ENCODE measurements around the gene ADRA1B. TPM values are rescaled to one million over a fixed set of nuclear protein-coding genes. Genes with fewer than 3 reads are reported as not detected.

ADRA1B gene
- total RNA-seq, 1 experiment from 2014 or later, result 8.3 TPM

GRCh38 chr5:159953609-159954008 is 37.3 kb downstream of the ADRA1B start:
- no TSS peak for BruUV-seq (replicated peaks)
- ATAC-seq, result no peak
- intact Hi-C loops (cut with micrococcal nuclease; ENCODE audit: unreplicated experiment) (no loop called here), in situ Hi-C loops (cut with HindIII; ENCODE audit: low pct_unique_long_range_greater_than_20kb, low sequenced_read_pairs) (no loop called here)
- Histone ChIP-seq H3K9me3 (ENCODE audit: control insufficient read depth, insufficient read depth, low read depth, low read length) (no peaks in the 10 kb centered on the region), H3K27me3 (ENCODE audit: control insufficient read depth, insufficient read depth, low read length) (no peaks in the 10 kb centered on the region), H3K36me3 (ENCODE audit: control insufficient read depth, insufficient read depth, low read length) (no peaks in the 10 kb centered on the region), H3K4me3 (ENCODE audit: low read depth in 2 of 2, low read length in 2 of 2) (no peak overlapping the region), H3K4me1 (ENCODE audit: control insufficient read depth, insufficient read depth, low read length) (no peaks in the 10 kb centered on the region), H3K27ac (ENCODE audit: low read length) (no peak overlapping the region)
- no peak for DNase-seq (ENCODE audit: low read depth, low spot score)
- ChIA-PET POLR2A (no interaction called here), CTCF (interaction anchor here (1.1 kb wide), 1 partner anchor 12 kb away, joined by 3 read pairs; no protein-coding TSS in a partner anchor)
- TF ChIP-seq SIN3A (IDR thresholded peaks at IDR 0.05; ENCODE audit: borderline replicate concordance, insufficient read depth, low read depth, low read length) (no peak), TCF7L2 (IDR thresholded peaks at IDR 0.05; ENCODE audit: low read depth, low read length) (no peak), POLR2AphosphoS5 (IDR thresholded peaks at IDR 0.05; ENCODE audit: low read depth, low read length) (no peak)
- TF ChIP-seq, protein P1, sequence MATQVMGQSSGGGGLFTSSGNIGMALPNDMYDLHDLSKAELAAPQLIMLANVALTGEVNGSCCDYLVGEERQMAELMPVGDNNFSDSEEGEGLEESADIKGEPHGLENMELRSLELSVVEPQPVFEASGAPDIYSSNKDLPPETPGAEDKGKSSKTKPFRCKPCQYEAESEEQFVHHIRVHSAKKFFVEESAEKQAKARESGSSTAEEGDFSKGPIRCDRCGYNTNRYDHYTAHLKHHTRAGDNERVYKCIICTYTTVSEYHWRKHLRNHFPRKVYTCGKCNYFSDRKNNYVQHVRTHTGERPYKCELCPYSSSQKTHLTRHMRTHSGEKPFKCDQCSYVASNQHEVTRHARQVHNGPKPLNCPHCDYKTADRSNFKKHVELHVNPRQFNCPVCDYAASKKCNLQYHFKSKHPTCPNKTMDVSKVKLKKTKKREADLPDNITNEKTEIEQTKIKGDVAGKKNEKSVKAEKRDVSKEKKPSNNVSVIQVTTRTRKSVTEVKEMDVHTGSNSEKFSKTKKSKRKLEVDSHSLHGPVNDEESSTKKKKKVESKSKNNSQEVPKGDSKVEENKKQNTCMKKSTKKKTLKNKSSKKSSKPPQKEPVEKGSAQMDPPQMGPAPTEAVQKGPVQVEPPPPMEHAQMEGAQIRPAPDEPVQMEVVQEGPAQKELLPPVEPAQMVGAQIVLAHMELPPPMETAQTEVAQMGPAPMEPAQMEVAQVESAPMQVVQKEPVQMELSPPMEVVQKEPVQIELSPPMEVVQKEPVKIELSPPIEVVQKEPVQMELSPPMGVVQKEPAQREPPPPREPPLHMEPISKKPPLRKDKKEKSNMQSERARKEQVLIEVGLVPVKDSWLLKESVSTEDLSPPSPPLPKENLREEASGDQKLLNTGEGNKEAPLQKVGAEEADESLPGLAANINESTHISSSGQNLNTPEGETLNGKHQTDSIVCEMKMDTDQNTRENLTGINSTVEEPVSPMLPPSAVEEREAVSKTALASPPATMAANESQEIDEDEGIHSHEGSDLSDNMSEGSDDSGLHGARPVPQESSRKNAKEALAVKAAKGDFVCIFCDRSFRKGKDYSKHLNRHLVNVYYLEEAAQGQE (IDR thresholded peaks at IDR 0.05; ENCODE audit: insufficient read depth in 1 of 2, low read depth in 2 of 2, low read length in 1 of 2), result no peak
- TF ChIP-seq, protein P2, sequence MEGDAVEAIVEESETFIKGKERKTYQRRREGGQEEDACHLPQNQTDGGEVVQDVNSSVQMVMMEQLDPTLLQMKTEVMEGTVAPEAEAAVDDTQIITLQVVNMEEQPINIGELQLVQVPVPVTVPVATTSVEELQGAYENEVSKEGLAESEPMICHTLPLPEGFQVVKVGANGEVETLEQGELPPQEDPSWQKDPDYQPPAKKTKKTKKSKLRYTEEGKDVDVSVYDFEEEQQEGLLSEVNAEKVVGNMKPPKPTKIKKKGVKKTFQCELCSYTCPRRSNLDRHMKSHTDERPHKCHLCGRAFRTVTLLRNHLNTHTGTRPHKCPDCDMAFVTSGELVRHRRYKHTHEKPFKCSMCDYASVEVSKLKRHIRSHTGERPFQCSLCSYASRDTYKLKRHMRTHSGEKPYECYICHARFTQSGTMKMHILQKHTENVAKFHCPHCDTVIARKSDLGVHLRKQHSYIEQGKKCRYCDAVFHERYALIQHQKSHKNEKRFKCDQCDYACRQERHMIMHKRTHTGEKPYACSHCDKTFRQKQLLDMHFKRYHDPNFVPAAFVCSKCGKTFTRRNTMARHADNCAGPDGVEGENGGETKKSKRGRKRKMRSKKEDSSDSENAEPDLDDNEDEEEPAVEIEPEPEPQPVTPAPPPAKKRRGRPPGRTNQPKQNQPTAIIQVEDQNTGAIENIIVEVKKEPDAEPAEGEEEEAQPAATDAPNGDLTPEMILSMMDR (IDR thresholded peaks at IDR 0.05), result no peak

GRCh38 chr5:159955056-159955624 is 38.9 kb downstream of the ADRA1B start:
- Histone ChIP-seq H3K4me3 (ENCODE audit: low read depth in 2 of 2, low read length in 2 of 2) (no peak overlapping the region), H3K36me3 (ENCODE audit: control insufficient read depth, insufficient read depth, low read length) (no peaks in the 10 kb centered on the region), H3K27me3 (ENCODE audit: control insufficient read depth, insufficient read depth, low read length) (no peaks in the 10 kb centered on the region), H3K4me1 (ENCODE audit: control insufficient read depth, insufficient read depth, low read length) (no peaks in the 10 kb centered on the region), H3K9me3 (ENCODE audit: control insufficient read depth, insufficient read depth, low read depth, low read length) (no peaks in the 10 kb centered on the region), H3K27ac (ENCODE audit: low read length) (no peak overlapping the region)
- DNase-seq (ENCODE audit: low read depth, low spot score) (no peak), ATAC-seq (no peak)
- BruUV-seq (replicated peaks), result no TSS peak
- in situ Hi-C loops (cut with HindIII; ENCODE audit: low pct_unique_long_range_greater_than_20kb, low sequenced_read_pairs) (no loop called here), intact Hi-C loops (cut with micrococcal nuclease; ENCODE audit: unreplicated experiment) (no loop called here)
- ChIA-PET POLR2A (no interaction called here), CTCF (no interaction called here)
- TF ChIP-seq, protein P2 (IDR thresholded peaks at IDR 0.05), result no peak
- TF ChIP-seq POLR2AphosphoS5 (IDR thresholded peaks at IDR 0.05; ENCODE audit: low read depth, low read length) (no peak), SIN3A (IDR thresholded peaks at IDR 0.05; ENCODE audit: borderline replicate concordance, insufficient read depth, low read depth, low read length) (no peak), TCF7L2 (IDR thresholded peaks at IDR 0.05; ENCODE audit: low read depth, low read length) (no peak)
- TF ChIP-seq, protein P1 (IDR thresholded peaks at IDR 0.05; ENCODE audit: insufficient read depth in 1 of 2, low read depth in 2 of 2, low read length in 1 of 2), result no peak

Measured in Panc1 (cell line).